Ishikawa (cell line): ENCODE measurements around the gene MYO16.

Experiments
- CEBPB ChIP-seq: IDR thresholded peaks from 2 replicates; pipeline ENCODE4 v1.6.1; 2012
- CREB1 ChIP-seq: IDR thresholded peaks from 2 replicates; pipeline ENCODE4 v1.6.1; 2012; ENCODE audit warnings: low read depth
- EGR1 ChIP-seq: IDR thresholded peaks from 2 replicates; pipeline ENCODE4 v1.6.1; 2012
- EP300 ChIP-seq: IDR thresholded peaks from 2 replicates; pipeline ENCODE4 v1.6.1; 2012; ENCODE audit warnings: borderline replicate concordance
- FOXM1 ChIP-seq: IDR thresholded peaks from 2 replicates; pipeline ENCODE4 v1.6.1; 2012; ENCODE audit warnings: low read depth, borderline replicate concordance
- MAX ChIP-seq: IDR thresholded peaks from 2 replicates; pipeline ENCODE4 v1.6.1; 2012
- RAD21 ChIP-seq: IDR thresholded peaks from 2 replicates; pipeline ENCODE4 v1.6.1; 2012; ENCODE audit warnings: low read depth
- TAF1 ChIP-seq: IDR thresholded peaks from 2 replicates; pipeline ENCODE4 v1.6.1; 2012; ENCODE audit warnings: low read depth, mild to moderate bottlenecking
- TCF12 ChIP-seq: IDR thresholded peaks from 2 replicates; pipeline ENCODE4 v1.6.1; 2012; ENCODE audit warnings: low read depth
- TEAD4 ChIP-seq: IDR thresholded peaks from 2 replicates; pipeline ENCODE4 v1.6.1; 2012
- USF1 ChIP-seq: IDR thresholded peaks from 2 replicates; pipeline ENCODE4 v1.6.1; 2012
- YY1 ChIP-seq: IDR thresholded peaks from 2 replicates; pipeline ENCODE4 v1.6.1; 2012; ENCODE audit warnings: low read depth
- ZBTB7A ChIP-seq: IDR thresholded peaks from 2 replicates; pipeline ENCODE4 v1.6.1; 2012; ENCODE audit warnings: low read depth
- TF ChIP-seq, protein P1 (sequence below): IDR thresholded peaks from 2 replicates; pipeline ENCODE4 v1.6.1; 2012; ENCODE audit warnings: low read depth, mild to moderate bottlenecking

DNA sequence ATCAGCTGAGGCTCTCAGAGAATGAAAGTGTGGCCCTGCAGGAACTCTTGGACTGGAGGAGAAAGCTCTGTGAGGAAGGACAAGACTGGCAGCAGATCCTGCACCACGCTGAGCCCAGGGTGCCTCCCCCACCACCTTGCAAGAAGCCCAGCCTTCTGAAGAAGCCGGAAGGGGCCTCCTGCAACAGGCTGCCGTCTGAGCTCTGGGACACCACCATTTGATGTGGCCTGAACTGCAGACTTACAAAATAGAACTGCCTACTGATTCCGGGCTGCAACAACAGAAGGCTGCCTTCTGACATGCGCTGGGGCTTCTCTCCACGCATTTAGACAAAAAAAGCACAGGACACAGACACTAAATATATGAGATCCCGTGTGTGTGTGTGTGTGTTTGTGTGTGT, 577.2 kb downstream of the MYO16 start:
- TF ChIP-seq CREB1 (no peak), ZBTB7A (no peak), MAX (no peak), EP300 (no peak), FOXM1 (no peak), CEBPB (no peak), RAD21 (no peak), TAF1 (no peak), USF1 (no peak), YY1 (no peak), EGR1 (no peak), TCF12 (no peak), TEAD4 (no peak)
- TF ChIP-seq, protein P1, sequence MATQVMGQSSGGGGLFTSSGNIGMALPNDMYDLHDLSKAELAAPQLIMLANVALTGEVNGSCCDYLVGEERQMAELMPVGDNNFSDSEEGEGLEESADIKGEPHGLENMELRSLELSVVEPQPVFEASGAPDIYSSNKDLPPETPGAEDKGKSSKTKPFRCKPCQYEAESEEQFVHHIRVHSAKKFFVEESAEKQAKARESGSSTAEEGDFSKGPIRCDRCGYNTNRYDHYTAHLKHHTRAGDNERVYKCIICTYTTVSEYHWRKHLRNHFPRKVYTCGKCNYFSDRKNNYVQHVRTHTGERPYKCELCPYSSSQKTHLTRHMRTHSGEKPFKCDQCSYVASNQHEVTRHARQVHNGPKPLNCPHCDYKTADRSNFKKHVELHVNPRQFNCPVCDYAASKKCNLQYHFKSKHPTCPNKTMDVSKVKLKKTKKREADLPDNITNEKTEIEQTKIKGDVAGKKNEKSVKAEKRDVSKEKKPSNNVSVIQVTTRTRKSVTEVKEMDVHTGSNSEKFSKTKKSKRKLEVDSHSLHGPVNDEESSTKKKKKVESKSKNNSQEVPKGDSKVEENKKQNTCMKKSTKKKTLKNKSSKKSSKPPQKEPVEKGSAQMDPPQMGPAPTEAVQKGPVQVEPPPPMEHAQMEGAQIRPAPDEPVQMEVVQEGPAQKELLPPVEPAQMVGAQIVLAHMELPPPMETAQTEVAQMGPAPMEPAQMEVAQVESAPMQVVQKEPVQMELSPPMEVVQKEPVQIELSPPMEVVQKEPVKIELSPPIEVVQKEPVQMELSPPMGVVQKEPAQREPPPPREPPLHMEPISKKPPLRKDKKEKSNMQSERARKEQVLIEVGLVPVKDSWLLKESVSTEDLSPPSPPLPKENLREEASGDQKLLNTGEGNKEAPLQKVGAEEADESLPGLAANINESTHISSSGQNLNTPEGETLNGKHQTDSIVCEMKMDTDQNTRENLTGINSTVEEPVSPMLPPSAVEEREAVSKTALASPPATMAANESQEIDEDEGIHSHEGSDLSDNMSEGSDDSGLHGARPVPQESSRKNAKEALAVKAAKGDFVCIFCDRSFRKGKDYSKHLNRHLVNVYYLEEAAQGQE, result no peak
